Raji (cell line): ENCODE results near the gene KRT32.

Experiments used
- POLR2A ChIP-seq: IDR thresholded peaks from 2 replicates; pipeline ENCODE4 v1.6.1; 2011; ENCODE audit warnings: low read depth, low read length, control low read depth; ENCODE audit not compliant: insufficient read depth

KRT32 gene

DNA sequence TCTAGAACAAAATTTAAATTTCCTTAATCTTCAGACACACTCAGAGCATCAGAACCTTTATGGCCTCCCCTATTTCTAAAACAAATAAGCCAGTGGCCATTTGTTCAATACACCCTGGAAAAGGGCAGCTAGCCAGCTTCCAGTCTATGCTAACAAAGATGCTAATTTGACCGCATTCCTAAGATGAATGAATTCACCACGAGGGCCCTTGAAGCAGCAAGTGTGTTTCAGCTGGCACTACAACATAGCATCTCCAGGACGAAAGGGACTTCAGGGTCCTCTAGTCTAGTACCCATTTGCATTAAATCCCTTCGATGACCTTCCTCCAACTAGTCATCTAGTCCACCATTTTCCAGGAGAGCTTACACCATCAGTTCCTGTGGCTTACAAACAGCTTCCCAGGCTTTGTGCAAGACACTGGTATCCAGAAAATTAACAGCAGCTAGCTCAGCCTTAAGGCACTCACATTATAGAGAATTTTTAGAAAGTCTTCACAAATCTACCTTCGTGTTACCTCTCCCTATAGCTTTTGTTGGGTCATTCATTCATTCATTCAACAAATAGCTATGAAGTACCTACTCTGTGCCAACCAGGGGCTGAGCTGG, 53.7 kb downstream of the KRT32 start:
- TF ChIP-seq POLR2A, result no peak

DNA sequence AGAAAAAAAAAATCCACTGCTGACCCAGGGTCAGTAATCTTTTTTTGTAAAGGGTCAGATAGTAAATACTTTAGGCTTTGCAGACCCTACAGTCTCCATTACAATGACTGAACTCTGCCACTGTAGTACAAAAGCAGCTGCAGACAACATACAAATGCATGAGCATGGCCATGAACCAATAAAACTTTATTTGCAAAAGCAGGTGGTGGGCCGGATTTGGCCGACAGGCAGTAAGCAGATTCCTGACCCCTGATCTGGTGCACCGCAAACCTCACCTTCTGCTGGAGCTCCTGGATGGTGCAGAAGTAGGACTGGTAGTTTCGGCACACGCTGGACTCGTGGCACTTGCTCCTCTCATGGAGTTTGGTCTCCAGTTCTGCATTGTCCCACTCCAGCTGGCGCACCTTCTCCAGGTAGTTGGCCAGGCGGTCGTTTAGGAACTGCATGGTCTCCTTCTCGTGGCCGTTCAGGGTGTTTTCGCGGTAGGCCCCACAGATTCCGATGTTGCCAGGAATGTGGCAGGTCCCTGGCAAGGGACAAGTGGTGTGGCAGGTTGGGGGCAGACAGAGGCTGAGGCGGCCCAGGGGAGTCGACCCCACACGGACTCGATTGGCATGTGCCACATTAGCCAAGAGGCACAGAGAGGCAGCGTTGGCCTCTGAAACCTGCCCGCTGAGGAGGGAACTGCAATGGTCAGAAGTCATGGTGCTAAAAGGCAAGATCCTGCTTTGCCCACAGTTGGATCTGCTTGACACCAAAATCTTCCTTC, 55.9 kb downstream of the KRT32 start:
- TF ChIP-seq POLR2A, result no peak
